Gastrocnemius medialis (tissue), 4 donors: ENCODE results near the gene PTGDR2.

Source experiments
- CTCF ChIP-seq, 5 experiments: fragments of 450-650 bp in 3 of 5; fragments of 200-600 bp in 2 of 5; sonication (generic) in 2 of 5; IDR thresholded peaks in 4 of 5; conservative IDR thresholded peaks in 1 of 5; 1 replicate in 4 of 5; 2 replicates in 1 of 5; pipeline ENCODE4 v1.5.1; 2016 to 2019; ENCODE audit warnings: antibody characterized with exemption in 5 of 5, mild to moderate bottlenecking in 3 of 5, moderate library complexity in 3 of 5
- POLR2A ChIP-seq, 2 donors: fragments of 450-650 bp; IDR thresholded peaks; one replicate each; pipeline ENCODE4 v1.6.1; 2017; ENCODE audit warnings: antibody characterized with exemption in 2 of 2, mild to moderate bottlenecking in 2 of 2, moderate library complexity in 2 of 2

GRCh38 chr11:60834742-60835533, 20.8 kb downstream of the PTGDR2 start:
- TF ChIP-seq CTCF (IDR thresholded peaks at IDR 0.05 in 4 of 5, conservative IDR thresholded peaks at IDR 0.05 in 1 of 5) (no peak), POLR2A (IDR thresholded peaks at IDR 0.05) (no peak)
